GM19372 (cell line): ENCODE results near the gene TFF3.
"Not testable (repeated sequence)": the region's sequence is repeated elsewhere in the genome, so short reads cannot be mapped to it uniquely, and the experiment has no call there.

ENCODE experiments used
- ATAC-seq: cut with Tn5 transposase; IDR thresholded peaks from one replicate; pipeline ENCODE4 v1.9.1; 2021; ENCODE audit warnings: mild to moderate bottlenecking, low read depth, moderate library complexity; ENCODE audit not compliant: unreplicated experiment

TFF3 gene

DNA sequence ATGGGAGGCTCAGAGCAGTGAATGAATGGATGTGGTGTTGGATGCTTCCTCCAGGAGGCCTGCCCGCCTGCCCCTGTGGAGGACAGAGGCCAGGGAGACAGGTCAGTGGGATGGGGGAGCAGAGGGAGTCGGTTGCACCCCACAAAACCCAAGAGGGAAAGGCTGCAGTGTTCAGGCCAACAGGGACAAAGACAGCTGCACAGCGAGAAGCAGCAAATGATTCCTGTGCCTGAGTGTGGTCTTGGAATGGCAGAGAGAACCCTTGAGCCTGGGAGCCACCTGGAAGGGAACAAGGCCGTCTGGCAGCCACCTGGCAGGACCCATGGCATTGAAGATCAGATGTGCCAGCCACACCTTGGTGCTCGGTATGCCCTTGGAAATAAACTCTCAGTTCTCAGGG is 8.1 kb downstream of the TFF3 start:
- ATAC-seq, result no peak

DNA sequence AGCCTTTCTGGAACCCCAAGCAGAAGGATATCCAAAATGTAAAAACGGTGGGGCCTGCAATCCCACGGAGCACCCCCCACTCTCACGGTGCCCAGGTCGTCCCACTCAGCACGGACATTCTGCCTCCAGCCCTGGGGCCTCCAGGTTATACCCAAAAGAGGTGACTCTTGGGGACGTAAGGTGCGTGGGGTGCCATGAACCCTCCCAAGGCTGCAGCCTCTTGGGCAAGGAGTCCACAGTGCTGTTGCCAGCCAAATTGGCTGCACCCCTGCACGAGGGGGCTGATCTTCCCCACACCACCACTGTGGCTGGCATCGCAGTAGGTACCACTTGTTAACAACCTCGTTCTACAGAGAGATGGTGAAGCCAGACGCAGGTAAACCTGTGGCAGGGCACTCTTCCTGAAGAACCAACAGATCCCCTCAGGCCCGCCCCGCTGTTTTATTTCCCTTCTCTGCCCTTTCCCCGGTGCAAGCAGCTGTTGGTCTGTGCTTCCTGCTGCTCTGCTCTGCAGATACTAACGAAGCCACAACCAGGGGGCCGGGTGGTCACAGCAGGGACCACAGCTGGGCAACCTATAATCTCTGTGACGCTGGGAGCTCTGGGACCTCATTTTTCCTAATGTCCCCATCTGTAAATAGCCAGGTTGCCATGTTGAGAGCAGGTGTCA is 8.7 kb downstream of the TFF3 start:
- ATAC-seq, result no peak

DNA sequence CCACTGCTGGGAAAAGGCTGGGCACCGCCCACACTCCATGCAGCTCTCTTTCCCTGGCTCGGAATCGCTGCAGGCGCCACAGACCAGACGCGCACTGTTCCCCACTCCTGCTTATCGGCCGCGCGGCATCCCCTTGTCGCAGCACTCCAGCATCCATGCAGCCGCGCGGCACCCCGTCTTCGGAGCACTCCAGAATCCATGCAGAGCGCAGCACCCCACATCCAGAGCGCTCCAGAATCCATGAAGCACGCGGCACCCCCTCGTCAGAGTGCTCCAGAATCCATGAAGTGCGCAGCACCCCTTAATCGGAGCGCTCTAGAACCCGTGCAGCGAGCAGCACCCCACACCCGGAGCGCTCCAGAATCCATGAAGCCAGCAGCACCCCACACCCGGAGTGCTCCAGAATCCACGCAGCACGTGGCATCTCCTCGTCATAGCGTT is 9.5 kb downstream of the TFF3 start:
- no peak for ATAC-seq

DNA sequence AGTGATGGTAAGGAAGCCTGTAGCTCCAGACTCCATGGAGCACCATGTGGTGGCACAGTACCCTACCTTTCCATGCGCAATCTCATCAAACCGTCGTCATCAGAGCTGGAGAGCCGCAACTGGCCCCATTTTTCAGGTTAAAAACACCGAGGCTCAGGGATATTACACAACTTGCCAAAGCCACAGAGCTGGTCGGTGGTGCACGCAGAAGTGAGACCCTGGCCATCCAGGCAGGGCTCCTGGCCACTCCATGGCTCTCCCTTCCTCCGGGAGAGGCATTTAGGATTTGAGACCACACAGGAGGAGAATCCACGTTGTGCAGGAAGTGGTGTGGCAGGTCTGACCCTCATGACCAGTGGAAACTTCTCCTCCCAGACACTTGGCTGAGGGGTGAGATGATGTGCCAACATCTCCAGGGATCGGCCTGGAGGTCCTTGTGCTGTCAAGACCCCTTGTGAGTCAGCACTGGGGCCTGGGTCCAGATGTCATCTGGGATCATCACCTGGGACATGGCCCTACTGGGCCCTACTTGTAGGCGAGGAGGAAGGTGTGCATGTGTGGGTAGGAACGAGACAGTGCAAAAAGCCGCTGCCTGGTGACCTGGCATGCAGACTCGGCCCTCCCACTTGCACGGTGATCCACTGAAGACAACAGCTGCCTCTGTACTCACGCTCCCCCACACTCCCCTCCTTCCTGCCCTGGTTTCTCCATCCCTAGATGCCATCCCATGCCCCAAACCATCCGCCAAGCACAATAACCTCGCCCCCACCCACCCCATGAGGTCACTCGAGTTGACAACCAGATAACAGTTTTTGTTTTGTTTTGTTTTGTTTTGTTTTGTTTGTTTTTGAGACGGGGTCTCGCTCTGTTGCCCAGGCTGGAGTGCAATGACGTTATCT is 10.4 kb downstream of the TFF3 start:
- ATAC-seq, result no peak

DNA sequence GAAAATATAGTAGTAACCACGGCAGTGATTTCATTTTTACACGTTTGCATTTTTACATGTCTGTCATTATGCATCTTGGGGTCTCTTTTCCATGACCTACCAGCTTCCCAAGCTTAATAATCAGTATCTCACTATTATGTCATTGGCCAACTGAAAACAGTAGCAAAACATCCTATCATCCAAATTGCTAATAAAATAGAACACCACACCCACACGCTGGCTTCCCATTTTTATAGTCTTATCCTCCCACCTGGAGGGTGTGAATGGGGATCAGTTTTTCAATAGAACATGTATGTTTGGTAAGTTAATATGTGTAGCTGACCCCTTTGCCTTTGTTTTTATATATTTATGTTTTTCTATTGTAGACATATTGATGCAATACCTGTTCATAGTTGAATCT is 11.8 kb downstream of the TFF3 start:
- ATAC-seq, result no peak

DNA sequence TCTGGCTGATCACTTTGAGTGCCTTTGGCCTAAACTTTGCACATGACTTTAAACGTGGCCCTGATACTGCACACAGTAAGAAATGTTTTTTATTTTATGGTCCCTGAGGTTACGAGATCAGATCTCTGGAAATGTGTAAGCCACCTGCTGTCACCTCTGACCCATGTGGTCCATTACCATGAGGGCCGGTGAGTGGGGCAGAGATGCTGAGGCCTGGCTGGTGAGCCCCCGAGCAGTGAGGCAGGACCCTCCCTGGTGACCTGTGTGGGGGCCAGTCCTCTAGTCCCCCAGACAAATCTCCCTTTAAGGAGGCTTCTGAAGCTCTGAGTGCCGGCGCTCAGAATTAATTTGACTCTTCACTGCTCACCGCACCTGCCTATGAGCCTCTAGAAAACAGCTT is 12.4 kb downstream of the TFF3 start:
- ATAC-seq, result no peak

DNA sequence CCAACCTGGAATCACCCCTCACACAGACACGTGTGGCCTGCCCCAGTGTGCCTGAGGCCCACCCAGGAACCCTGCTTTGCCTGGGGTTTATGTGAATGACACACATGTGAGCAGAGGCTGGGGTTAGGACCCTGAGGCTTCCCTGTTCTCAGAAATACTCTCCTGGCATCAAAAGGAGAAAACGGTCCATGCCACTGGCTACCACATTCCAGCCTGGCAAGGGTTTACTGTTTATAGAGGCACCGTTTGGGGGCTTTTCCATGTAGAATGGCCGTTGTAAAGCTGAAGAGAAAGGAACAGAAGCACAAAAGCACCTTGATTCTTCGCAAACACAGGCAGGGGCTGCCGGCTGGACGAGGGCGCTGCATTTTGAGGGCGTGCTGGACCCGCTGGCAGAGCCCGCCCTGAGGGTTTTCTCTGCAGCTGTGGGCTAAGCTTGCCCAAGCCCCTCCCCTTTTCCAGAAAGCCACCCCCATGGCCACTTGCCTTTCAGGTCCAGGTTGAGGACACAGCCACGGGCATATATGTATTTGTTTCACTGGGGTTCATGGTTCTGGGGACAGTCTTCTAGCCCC is 13.0 kb downstream of the TFF3 start:
- ATAC-seq, result no peak

DNA sequence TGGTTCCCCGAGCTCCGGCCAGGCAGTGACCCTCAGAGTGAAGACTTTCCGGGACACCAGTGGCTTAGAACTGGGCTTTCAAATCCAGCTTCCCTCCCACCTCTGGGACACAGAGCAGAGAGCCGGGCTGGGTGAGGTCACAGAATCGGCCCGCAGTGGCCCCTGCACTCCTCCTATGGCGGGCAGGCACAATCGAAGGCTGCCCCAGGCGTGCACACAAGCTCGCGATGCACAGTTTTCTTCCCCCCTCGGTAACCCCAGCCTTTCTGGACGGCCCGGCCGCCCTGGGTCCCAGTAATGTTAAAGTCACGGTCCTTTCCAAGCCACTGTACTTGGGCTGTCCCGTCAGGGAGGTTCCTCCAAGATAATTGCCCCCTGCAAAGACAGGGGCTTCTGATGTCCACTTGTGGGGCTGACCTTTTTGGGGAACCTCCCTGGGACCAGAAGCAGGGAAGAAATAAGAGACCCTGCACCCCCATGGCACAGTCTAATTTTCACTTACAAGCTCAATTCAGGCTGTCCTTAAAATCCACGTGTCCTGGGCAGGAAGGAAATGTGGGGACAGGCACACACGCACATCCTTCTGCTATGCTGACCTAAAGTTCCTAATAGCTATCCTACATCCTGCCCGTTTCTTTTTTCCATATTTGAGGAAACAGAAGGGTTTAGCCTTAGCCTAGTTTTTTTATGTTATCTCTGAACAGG is 13.7 kb downstream of the TFF3 start:
- ATAC-seq, result no peak

DNA sequence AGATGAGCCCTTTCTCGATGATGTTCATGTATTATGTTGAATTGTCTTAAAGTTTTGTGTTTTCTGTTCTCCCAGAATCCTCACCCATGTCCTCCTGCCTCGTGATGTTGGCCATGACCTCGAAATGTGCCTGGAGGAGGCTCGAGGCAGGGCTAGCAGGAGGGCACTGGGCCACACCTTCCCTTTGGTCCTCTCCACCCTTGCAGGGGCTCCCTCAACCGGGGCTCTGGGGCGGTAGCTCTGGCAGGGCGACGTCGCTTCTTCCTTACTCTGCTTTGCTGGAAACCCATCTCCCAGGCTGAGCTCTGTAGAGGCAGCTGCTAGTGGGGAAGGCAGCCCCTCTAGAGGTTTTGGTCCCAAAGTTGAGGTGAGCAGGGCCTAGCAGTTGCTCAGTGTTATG is 14.3 kb downstream of the TFF3 start:
- ATAC-seq, result no peak

DNA sequence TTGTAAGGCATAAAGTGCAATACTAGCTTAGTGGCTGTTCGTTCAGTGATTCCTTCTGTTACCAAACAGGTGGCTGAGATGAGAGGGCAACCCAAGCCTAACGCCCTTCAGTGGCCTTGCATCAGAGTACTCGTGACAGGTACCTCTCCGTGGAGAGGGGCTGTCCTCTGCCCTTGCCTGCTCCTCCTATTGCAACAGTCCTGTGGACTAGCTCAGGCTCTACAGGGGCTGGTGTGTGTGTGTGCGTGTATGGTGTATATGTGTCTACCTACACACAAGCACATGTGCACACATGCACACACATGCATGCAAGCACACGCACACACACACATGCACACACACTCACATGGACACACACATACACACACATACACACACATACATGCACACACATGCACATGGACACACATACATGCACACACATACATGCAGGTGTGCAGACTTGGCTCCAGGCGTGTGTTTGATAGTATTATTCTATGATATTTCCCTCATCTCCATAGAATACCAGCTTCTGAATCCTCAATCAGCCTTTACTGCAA is 15.1 kb downstream of the TFF3 start:
- ATAC-seq, result no peak

DNA sequence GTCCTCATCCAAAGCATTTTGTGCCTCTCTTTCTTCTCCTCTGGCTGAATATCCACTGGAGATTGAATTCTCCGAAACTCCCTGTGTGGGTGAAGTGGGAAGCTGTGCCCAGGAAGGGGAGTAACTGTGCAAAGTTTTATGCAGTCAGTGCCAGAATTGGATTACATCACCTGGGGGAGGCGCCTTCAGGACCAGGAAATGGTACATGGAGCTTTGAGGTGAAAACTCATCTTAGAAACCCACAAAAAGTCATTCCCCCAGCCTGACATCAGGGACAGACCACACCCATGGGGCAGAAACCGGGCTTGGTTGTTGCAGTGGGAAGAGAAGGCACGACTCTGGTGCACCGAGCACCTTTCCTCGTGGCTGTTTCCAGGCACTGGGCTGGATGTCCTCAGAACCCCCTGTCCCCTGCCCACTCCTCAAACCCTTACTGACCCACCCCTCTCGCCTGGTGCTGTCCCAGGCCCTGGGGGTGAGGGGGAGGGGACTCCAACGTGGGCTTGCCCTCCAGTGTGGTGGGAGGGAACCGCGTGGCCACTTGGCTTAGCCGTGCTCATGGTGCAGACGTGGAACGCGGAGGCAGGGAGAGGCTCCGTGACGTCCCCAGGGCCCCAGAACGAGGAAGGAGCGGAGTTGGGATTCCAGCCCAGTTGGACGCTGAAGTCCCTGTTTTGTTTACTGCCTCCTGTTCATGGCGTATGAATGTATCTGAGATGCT is 15.7 kb downstream of the TFF3 start:
- no peak for ATAC-seq

DNA sequence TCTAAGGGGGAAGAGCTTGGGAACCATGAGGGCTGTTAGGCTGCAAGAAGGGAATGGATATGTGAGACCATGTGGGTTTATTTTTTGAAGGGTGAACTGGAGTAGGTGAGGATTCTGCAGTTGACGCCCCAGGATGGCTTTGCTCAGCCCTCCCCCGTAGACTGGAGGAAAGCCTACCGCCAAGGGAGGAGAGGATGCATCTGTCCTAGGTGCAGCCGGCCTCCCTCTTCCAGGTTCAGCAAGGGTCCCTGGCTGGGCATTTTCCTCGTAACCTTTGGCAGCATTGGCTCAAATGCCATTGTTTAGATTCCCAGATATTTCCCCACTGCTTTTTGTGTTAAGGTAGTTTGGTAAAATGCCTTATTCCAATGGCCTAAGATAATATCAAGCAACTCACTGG is 16.6 kb downstream of the TFF3 start:
- ATAC-seq, result no peak

DNA sequence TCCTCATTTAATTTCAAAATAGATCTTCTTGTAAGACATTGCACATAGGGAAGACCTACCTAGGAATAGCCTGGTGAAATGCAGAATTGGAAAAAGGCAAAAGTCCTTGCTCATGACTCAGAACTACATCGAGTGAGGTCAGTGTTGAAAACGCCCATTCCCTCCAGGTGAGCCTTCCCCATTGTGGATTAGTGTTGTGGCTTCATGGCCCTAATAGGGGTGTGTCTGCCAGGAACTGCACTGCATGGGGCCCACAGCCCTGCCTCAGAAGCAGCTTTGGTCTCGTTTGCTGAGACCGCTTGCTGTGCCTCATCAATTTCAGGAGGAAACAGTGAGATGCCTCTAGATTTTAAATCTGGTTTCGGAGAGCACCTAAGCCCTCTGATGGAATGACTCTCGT is 17.0 kb downstream of the TFF3 start:
- ATAC-seq, result no peak

DNA sequence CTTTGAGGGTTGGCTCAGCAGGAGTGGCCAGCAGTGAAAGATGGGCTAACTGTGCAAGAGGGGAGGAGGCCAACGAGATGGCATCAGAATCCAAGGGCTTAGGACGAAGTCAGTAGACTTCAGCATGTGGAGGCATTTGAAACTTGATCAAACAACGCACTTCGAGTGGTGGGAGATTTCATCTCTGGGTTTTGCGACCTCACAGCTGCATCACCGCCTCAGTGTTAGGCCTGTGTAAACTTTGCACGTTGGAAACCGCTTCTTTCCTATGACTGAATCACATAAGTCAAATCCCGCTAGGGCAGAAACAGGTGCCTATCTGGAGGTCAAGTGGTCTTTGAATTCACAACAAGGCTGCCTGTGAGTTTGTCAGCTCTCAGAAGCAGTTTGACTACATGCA is 17.8 kb downstream of the TFF3 start:
- no peak for ATAC-seq

DNA sequence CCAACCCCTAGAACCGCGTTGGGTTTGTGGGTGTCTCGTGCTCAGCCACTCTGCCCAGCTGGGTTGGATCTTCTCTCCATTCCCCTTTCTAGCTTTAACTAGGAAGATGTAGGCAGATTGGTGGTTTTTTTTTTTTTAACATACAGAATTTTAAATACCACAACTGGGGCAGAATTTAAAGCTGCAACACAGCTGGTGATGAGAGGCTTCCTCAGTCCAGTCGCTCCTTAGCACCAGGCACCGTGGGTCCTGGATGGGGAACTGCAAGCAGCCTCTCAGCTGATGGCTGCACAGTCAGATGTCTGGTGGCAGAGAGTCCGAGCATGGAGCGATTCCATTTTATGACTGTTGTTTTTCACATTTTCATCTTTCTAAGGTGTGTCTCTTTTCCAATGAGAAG is 18.7 kb downstream of the TFF3 start:
- ATAC-seq, result no peak

DNA sequence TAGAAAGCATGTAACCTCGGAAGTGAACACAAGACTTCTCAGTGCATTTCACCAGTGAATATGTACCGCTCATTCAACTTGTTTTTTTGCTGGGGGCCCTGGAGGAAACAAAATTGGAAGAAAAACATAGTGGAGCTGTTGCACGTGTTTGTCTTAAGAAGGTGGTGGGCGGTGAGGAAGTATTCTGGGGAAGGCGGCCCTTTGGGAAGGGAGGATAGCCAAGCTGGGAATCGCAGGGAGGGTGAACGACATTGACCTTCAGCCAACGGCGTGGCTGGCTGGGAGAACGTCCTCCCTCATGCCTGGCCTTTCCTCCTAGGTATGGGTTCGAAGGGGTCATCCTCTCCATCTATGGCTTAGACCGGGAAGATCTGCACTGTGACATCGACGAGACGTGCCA is 19.4 kb downstream of the TFF3 start:
- no peak for ATAC-seq

DNA sequence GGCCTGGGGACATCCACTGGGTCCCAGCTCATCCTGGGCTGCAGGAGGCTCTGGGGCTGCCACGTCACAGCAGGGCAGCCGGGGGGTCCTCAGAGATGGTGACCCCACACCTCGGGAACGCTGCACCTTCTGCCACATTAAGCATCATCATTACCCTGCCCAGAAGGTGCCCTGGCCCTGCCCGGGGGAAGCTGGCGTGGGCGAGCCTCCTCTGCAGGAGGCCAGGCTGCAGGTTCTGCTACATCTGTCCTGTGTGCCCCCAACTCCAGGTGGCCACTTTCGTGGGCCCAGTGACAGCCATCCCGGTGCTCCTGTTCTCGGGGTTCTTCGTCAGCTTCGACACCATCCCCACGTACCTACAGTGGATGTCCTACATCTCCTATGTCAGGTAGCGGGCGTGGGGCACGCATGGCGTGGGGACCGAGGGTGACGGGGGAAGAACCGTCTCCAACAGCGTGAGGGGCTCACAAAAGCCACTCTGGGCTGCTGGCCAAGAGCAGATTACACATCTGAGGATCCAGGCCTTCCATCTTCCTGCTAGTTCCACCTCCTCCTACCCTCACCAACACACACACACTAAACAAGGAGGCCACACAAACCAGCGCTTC is 20.8 kb downstream of the TFF3 start:
- ATAC-seq, result no peak

DNA sequence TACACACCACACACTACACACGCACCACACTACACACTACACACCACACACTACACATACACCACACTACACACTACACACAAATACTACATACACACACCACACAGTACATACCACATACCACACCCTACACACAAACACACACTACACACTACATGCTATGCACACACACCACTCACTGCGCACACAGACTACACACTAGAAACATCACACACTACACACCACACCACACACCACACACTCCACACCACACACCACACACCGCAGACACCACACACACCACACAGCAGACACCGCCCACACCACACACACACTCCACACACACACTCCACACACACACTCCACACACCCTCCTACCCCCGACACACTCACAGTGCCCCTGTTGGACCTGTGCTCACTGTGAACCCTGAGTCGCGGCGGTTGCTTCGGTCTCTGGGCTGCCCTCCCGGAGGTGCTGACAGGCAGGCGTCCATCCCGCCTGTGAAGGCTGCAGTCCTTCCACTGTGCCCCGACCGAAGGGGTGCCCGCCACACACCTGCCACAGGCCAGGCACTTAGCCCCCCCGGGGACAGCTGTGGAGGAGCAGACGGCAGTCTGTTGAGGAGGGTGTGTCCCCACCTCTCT is 21.4 kb downstream of the TFF3 start:
- ATAC-seq, result no peak

DNA sequence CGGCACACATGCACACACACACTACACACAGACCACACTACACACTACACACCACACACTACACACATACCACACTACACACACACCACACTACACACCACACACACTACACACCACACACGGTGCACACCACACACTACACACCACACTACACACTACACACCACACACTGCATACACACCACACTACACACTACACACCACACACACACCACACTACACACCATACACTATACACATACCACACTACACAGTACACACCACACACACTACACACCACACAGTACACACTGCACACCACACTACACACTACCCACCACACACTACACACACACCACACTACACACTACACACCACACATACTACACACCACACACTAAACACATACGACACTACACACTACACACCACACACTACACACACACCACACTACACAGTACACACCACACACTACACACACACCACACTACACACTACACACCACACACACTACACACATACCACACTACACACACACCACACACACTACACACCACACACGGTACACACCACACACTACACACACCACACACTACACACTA is 22.6 kb downstream of the TFF3 start:
- ATAC-seq, result not testable (repeated sequence)
